HG02885 (cell line): Measurements from ENCODE around the gene CTF1.
"Not testable (repeated sequence)": the region's sequence is repeated elsewhere in the genome, so short reads cannot be mapped to it uniquely, and the experiment has no call there.

Experiments used
- ATAC-seq: cut with Tn5 transposase; IDR thresholded peaks from one replicate; pipeline ENCODE4 v1.9.1; 2021; ENCODE audit warnings: mild to moderate bottlenecking; ENCODE audit not compliant: unreplicated experiment, poor library complexity

Gene CTF1, protein sequence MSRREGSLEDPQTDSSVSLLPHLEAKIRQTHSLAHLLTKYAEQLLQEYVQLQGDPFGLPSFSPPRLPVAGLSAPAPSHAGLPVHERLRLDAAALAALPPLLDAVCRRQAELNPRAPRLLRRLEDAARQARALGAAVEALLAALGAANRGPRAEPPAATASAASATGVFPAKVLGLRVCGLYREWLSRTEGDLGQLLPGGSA

DNA sequence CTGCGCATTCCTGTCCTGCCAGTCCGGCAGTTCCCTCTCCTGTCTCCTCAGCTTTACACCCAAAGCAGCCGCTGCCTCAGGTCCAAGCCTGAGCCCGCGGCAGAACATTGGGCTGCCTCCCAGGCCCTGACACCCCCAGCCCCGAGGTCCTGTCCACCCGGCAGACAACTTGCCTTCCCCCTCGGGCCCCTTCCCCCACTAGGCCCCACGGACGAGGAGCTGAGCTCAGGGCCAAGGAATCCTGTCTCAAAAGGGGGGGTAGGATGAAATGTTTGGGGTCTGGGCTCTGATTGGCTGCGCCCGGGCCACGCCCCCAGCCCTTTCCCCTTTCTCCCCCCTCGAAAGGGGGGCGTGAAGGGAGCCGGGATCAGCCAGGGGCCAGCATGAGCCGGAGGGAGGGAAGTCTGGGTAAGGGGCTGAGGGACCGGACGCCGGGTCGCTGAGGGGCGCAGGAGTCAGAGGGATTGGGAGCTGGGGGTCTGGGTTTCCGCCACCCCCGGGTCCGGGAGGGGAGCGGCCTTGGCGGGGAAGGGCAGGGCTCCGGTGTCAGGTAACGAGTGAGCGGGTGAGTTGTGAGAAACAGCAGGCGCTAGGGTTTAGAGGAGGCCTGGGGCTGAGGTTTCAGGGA lies at the start of gene CTF1:
CTF1 (plus strand) TSS at position 354 of the 628 bp plus-strand sequence; CDS start at position 384, 30 bp downstream.
- ATAC-seq: no peak

DNA sequence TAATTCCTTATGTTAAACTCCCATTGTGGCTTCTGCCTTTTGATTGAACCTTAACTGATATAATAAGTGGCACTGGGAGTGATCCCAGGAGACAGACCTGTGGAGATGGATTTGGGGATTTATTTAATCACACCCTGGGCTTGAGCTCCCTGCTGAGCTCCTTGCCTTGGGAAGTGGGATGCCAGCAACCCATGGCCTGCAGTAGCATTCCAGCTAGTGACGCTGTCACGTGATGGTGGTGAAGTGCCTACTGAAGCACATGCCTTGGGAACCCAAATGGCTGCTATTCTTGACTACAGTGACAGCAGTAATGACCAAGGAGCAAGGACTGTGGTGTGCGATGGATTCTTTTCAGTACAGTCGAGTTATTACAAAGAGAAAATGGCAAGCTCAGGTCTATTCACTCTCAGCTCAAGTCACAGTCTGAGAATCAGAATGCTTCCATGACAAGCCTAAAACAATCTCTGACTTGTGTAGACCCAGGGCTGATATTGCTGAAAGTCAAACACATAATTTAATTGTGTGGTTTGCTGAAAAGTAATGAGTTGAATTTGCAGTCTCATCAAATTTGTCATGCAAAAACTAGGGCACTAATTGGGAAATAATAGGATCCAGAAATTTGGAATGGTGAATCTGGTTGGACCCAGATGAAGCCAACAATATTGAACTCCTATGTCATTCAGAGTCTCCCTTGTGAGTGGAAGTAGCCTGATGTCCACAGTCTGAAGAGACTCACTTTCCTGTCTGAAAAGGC lies 49.6 kb upstream of the CTF1 start:
- no peak for ATAC-seq

DNA sequence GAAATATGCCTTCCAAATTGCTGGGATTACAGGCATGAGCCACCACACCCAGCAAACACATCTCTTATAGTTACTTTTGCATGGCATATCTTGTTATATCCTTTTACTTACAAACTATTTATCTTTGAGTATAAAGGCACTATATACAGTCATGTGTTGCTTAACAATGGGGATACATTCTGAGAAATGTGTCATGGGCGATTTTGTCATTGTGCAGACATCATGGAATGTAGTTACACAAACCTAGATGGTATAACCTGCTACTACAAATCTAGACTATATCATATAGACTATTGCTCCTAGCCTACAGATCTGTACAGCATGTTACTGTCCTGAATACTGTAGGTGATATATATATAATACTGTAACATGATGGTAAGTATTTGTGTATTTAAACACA lies 46.2 kb upstream of the CTF1 start:
- no peak for ATAC-seq

DNA sequence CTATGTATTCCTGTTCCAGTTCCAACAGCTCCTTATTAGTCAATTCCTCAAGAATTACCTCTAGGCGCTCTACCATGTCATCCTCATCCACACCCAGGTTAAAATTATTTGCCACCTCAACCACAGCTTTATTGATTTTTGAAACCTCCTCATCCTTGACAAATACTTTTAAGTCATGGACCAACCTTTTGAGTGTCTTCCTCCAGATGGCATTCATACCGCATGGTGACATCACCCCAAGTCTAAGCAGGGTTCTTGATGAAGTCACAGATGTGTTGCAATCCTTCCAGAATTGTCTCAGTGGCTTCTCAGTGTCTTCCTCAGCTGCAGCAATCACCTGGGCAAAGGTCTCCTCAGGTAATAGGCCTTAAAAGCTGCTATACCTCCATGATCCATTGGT lies 42.7 kb upstream of the CTF1 start:
- ATAC-seq: no peak

DNA sequence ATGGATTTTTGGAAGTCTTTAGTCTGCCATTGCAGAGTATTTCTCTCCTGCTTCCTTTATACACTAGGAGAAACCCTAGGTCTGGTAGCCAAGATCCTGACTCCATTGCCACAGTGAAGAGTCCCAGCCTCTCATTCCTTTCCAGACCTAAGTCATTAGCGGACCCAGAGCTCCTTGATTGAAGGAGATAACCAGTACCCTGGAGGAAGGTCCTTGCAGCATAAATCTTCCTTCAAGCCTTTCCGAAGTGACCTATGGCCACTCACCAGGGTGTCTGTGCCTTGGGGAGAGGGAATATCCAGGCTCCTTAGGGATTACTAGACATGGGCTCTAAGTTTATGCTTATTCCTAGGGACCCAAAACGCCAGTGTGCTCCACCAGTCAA lies 38.3 kb upstream of the CTF1 start:
- no peak for ATAC-seq

DNA sequence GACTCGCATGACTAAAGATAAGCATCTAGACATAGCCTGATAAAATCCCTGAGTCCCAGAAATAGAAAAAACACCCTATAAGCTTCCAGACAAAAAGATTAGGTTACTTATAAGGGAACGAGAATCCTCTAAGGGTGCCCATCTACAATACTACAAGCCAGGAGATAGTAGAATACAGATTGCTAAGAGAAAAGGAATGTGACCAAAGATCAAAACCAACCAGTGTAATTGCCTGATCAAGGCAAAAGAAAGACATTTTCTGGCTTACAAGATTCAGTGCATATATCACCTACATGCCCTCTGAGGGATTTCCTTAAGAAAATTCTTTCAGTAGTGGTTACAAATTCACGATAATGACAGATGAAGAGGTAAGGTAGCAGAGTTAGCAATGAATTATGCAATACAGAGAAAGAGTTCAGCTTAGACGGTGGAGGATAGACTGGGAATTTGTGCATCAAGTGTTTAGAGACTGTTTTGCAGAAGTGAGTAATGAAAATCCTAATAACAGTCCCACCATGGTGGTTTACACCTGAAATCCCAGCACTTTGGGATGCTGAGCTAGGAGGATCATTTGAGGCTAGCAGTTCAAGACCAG lies 37.5 kb upstream of the CTF1 start:
- ATAC-seq: no peak

DNA sequence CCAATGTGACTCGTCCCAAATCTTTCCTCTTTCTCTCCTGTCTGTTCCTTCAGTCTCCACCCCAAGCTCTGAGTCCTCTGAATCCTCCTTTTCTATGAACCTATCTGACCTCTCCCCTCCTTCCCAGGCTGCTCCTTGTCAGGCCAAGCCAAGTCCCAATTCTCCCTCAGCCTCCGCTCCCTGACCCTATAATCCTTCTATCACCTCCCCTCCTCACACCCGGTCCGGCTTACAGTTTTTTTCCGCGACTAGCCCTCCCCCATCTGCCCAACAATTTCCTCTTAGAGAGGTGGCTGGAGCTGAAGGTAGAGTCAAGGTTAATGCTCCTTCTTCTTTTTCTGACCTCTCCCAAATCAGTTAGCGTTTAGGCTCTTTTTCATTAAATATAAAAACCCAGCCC lies 35.7 kb upstream of the CTF1 start:
- not testable (repeated sequence) for ATAC-seq

DNA sequence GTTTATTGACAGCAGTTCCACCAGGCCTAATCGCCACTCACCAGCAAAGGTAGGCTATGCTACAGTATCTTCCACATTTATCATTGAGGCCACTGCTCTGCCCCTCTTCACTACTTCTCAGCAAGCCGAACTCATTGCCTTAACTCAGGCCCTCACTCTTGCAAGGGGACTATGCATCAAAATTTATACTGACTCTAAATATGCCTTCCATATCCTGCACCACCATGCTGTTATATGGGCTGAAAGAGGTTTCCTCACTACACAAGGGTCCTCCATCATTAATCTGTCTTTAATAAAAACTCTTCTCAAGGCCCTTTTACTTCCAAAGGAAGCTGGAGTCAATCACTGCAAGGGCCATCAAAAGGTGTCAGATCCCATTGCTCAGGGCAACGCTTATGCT lies 33.2 kb upstream of the CTF1 start:
- ATAC-seq: not testable (repeated sequence)

DNA sequence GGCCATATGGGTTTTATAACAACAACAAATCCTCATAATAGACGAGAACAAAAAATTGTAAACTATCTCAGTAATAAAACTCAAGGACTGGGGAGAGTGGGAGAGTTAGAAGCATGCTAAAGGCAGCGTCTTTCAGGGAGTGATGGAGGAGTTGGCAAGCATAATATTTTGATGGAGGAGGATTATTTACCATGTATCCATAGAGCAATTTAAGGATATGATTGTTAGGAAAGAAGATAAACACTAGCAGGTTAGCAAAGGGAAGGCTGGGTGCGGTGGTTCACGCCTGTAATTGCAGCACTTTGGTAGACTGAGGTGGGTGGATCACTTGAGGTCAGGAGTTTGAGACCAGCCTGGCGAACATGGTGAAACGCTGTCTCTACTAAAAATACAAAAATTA lies 30.4 kb upstream of the CTF1 start:
- no peak for ATAC-seq

DNA sequence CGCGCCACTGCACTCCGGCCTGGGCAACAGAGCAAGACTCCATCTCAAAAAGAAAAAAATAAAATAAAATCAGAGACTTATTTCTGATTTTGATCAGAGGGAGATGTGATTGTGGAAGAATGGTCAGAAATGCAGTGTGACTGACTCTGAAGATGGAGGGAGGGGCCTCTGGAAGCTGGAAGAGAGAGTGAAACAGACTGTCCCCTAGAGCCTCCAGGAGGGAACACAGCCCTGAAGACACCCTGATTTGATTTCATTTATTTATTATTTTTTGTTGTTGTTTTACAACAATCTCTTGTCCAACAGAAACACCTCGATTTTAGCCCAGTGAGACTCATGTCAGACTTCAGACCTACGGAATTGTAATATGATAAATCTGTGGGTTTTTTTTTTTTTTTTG lies 28.7 kb upstream of the CTF1 start:
- no peak for ATAC-seq

DNA sequence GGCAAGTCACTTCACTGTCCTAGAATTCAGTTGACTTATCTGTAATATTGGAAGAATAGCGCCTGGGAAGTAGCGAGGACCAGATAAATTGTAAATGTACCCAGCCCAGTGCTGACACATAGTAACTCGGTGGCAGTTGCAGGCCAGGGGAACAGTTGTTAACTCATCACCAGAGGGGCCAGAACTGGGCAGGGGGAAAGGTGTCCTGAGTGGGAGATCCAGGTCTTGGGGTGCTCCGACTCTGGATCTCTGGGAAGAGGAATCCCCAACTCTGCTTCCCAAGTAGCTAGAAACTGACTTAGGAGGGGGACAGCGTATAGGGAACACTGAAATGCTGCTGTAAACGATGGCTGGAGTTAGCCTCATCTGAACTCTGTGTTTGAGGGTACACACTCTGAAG lies 25.5 kb upstream of the CTF1 start:
- no peak for ATAC-seq

DNA sequence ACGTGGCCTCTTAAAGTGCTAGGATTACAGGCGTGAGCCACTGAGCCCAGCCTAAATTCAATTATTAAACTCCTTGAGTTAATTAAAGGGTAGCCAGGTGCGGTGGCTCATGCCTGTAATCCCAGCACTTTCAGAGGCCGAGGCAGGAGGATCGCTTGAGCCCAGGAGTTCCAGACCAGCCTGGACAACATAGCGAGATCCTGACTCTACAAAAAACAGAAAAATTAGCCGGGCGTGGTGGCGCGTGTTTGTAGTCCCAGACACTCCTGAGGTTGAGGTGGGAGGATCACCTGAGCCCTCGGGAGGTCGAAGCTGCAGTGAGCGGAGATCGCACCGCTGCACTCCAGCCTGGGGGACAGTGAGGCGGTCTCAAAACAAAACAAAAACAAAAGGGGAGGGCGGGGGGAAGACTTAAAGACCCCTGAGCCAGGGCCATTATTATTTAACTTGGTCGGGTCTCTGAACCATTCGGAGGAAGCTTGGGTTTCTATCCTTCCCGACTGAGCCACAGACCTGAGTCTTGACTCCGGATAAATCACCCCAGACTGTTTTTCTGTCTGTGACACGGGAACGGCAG lies 22.1 kb upstream of the CTF1 start:
- no peak for ATAC-seq

DNA sequence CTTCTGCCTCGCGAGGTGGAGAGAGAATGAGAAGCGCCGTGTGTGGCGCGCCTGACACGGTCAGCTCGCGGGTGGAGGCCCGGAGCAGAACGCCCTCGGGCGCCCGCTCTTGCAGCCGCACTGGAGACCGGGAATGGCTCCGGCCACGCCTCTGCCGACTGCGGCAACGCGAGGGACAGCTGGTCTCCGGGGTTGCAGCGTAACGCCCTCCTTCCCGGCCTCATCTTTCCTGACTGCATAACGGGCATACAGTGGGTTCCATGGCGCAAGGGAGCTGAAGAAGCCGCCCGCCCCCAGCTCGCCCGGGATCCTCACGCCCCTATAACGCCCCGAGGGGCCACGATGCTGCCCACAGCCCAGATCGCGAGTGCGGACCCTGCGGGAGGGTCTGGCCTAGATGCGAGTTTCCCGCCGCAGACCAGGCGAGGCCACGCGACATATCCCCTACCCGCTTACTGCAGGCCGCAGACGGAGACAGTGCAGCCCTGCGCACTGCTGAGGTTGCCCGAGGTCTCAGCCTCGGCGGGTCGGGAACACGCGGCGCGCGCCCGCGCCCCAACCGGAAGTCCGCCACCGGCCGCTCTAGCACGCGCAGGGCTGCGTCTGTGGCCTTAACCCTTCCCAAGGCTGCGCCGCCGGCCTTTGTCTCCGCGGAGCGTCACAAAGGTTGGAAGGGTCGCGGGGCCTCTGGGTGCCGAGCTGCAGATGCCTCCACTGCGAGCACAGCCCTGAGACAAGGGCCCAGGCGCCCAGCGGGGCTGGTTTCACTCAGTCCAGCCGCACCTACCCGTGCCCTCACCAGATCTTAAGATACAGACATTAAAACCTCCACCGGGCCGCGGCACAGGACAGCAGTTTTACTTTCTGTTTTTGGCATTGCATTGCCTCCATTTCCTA lies 21.3 kb upstream of the CTF1 start:
- peak; percentile 86 for ATAC-seq

DNA sequence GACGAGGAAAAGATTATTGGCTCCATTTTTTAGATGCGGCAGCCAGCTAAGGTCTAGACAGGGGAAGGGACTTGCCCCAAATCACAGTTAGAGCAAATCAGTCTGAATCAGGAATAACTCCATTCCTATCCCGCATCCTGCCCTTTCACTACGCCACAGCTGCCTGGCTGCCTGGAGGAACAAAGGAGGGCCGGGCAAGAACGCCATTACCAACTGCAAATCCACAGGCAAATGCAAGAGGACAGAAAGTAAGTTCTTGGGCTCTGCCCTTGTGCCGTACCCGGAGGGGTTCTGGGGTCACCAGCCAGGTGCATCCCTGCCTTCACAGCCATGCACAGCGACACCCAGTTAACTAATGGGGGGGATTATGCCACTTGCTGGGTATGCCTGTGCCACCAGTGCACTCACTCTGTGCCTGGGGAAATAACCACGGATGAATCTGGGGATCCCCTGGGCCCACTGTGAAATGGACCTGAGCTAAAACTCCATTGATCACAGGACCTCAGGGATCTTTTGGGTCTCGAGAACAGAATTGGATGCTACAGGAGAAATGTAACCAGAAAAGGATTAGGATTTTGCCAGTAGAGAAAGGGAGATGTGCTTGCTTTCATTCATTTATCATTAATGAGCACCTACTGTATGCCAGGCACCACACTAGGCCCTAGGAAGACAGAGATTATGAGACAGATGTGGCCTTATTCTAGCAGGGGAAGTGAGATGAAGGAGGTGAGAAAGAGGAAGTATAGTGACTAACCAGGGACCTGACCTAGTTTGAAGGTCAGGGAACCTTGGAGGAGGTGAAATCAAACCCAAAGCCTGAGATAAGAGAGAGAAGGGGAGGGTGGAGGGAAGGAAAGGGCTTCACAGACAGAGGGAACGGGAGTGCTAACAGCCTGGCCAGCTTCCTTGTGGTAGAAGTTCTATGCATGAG lies 20.3 kb upstream of the CTF1 start:
- ATAC-seq: no peak

DNA sequence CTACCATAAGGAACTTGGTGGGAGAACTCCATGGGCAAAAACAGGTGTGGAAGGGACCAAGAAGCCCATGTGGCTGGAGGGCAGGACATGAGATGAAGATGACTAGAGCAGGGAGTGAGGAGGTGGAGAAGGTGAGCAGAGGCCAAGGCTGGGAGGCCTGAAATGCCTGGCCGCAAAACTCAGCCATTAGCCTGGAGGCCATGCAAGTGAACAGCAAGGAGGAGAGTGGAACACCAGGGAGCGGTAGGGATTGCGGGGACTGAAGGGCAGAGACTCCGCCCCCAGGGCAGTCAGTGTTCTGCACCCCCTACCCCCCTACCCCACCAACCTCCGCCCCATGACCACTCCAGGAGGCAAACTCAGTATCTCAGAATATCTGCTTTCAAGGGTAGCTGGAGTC lies 19.5 kb upstream of the CTF1 start:
- no peak for ATAC-seq

DNA sequence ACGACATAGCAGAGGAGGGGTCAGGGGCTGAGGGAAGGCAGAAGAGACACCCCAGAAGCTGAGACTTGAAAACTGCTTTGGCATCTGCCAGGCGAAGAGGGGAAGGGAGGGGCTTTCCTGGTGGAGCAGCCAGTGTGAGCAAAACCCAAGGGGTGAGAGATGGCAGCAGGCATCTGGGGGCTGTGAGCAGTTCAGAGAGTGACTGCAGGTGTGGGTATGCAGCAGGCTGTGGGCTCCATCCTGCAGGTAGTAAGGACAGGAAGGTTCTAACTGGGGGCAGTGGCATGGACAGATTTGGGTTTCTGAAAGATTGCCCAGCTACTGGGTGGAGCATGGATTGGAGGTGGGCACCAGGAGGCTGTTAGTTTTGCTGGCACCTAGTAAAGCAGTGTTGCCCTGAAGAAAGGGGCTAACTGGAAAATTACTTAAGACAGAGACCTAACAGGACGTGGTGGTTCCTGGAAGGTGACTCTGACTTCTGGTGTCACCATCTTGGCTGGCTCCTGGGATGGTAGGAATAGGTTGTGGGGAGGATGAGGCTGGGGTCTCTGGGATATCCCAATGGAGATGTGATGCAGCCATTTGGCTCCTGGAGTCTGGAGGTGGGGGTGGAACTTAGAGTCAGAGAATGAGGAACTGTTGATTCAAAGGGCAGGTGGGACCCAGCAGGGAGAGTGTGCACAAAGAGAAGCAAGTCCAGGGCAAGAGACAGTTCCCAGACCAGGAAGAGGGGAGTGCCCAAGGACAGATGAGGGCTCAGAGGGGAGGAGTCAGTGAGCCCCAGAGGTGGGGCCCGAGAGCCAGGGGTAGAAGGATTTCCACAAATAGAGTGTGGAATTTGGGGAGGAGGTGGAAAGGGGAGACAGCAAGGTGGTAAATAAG lies 13.7 kb upstream of the CTF1 start:
- ATAC-seq: no peak

DNA sequence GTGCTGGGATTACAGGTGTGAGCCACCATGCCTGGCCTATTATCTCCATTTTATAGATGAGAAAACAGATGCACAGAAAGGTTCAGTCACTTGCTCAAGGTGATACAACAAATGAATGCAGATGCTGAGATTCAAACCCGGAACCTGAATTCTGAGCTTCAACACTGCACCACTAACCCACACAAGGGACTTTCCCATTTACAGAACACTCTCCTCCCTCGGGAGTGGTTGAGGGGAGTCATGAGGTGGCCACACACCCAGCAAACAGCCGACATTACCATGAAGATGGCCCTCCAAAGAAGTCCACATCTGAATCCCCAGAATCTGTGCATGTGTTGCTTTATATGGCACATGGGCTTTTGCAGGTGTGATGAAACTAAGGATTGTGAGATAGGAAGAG lies 11.7 kb upstream of the CTF1 start:
- ATAC-seq: no peak

DNA sequence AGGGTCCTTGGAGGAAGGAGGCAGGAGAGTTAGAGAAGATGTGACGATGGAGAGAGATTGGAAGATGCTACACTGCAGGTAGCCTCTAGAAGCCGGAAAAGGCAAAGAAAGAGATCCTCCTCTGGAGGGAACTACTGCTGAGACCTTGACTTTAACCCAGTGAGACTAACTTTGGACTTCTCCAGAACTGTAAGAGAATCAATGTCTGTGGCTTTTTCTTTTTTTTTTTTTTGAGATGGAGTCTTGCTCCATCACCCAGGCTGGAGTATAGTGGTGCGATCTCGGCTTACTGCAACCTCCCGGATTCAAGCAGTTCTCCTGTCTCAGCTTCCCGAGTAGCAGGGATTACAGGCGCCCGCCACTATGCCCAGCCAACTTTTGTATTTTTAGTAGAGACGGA lies 11.2 kb upstream of the CTF1 start:
- no peak for ATAC-seq
